ENCODE data around the gene EEF1AKMT3. TPM values are rescaled to one million over a fixed set of nuclear protein-coding genes. Genes with fewer than 3 reads are reported as not detected.
"Not testable (repeated sequence)": the region's sequence is repeated elsewhere in the genome, so short reads cannot be mapped to it uniquely, and the experiment has no call there.

The EEF1AKMT3 gene
- total RNA-seq, 2 experiments from 2014 or later, result 4.0 to 4.3 TPM

DNA sequence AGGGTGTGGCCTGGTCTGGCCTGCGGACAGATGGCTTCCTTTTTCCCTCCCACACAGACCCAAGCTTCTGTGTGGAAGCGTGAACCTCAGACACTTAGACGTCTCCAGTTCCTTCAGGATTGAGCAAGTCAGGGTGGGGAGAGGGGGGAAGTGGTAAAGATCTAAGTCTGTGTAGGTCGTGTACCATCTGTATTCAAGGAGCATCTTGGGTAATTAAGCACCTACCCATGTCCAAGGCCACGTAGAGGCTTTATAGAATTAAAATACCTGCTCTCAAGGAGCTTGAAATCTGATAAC, 44.4 kb downstream of the EEF1AKMT3 start:
- no peak for DNase-seq
- Mint-ChIP-seq H3K27ac (no peak overlapping the region), H3K4me1 (ENCODE audit: low read depth) (no peaks in the 10 kb centered on the region), H3K4me3 (no peak overlapping the region), H3K36me3 (ENCODE audit: low read depth) (no peaks in the 10 kb centered on the region), H3K27me3 (no peaks in the 10 kb centered on the region), H3K9me3 (no peaks in the 10 kb centered on the region)
- ChIA-PET POLR2A (interaction anchor here (0.9 to 1.6 kb wide), 2 partner anchors 17 to 34 kb away, joined by 3 to 6 read pairs; partner anchors contain the start of gene TSFM), CTCF (interaction anchor here (1.3 to 6.2 kb wide), 6 partner anchors 9 to 88 kb away, joined by 3 to 52 read pairs (median 5); partner anchors contain the start of gene TSFM)
- no peak for ATAC-seq
- no peak for TF ChIP-seq CTCF (IDR thresholded peaks at IDR 0.05)
- intact Hi-C loops (cut with micrococcal nuclease), result no loop called here

DNA sequence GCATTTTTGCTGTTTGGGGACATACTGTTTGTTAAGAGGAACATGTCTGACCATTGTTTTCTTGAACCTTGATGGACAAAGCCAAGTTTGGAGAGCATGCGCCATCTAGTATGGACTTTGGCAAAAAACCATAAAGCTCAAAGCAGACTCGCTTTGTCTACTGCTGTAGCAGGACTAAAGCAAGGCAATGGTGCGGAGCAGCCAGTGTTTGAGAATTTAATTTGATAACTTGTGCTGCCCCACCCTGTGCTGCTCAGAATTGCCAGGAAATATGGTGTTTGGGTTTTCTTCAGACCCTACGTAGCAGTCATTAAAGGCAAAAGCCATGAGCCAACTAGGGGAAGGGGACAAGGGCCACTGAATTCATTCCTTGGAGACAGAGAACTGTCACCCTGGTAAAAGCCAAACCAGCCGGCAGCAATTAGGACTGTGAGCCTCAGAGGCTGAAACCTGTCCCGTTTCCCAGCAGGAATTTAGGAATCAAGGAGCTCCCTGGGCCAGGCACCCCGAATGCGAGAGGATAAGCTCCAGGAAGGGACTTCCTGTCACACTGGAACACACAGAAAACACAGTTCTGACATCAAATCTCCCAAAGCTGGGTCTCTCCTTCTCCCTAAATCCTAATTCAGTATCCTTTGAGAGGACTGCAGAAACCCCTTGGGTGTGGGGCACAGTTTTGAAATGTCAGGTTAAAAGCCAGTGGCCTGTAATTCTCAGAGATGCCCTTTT, 45.0 kb downstream of the EEF1AKMT3 start:
- no peak for DNase-seq
- Mint-ChIP-seq H3K4me1 (ENCODE audit: low read depth) (no peaks in the 10 kb centered on the region), H3K36me3 (ENCODE audit: low read depth) (peaks cover 2% of the 10 kb centered on the region), H3K9me3 (no peaks in the 10 kb centered on the region), H3K27ac (no peak overlapping the region), H3K4me3 (no peak overlapping the region), H3K27me3 (no peaks in the 10 kb centered on the region)
- intact Hi-C loops (cut with micrococcal nuclease), result no loop called here
- no peak for ATAC-seq
- POLR2A ChIA-PET, result interaction anchor here (0.9 to 1.6 kb wide), 2 partner anchors 18 to 34 kb away, joined by 3 to 6 read pairs; partner anchors contain the start of gene TSFM
- CTCF ChIA-PET, result interaction anchor here (0.8 to 6.2 kb wide), 8 partner anchors 8 to 87 kb away, joined by 3 to 52 read pairs (median 4); partner anchors contain the start of gene TSFM
- TF ChIP-seq CTCF (IDR thresholded peaks at IDR 0.05), result no peak

GRCh38 chr12:57817990-57818331, 45.5 kb downstream of the EEF1AKMT3 start:
- CTCF ChIA-PET, result interaction anchor here (0.8 to 6.2 kb wide), 6 partner anchors 8 to 87 kb away, joined by 3 to 52 read pairs (median 5); no protein-coding TSS in a partner anchor
- DNase-seq, H3K27ac Mint-ChIP-seq: not testable (repeated sequence)

GRCh38 chr12:57820119-57820518, 47.7 kb downstream of the EEF1AKMT3 start:
- CTCF ChIA-PET, result interaction anchor here (3.3 to 6.2 kb wide), 2 partner anchors 19 to 85 kb away, joined by 22 to 52 read pairs; no protein-coding TSS in a partner anchor
- ATAC-seq; H3K27me3 Mint-ChIP-seq; DNase-seq; intact Hi-C loops (cut with micrococcal nuclease); H3K4me3 Mint-ChIP-seq; H3K9me3 Mint-ChIP-seq; H3K4me1 Mint-ChIP-seq (ENCODE audit: low read depth); H3K27ac Mint-ChIP-seq: not testable (repeated sequence)
- H3K36me3 Mint-ChIP-seq (ENCODE audit: low read depth), result peaks cover 13% of the 10 kb centered on the region
- POLR2A ChIA-PET, result interaction anchor here (1.3 kb wide), 1 partner anchor 37 kb away, joined by 3 read pairs; the partner anchor contains the start of gene TSFM

More at GRCh38 chr12:57817990-57818331, 45.5 kb downstream of the EEF1AKMT3 start:
- H3K9me3 Mint-ChIP-seq; POLR2A ChIA-PET; H3K27me3 Mint-ChIP-seq; H3K4me1 Mint-ChIP-seq (ENCODE audit: low read depth); ATAC-seq; H3K4me3 Mint-ChIP-seq; intact Hi-C loops (cut with micrococcal nuclease); H3K36me3 Mint-ChIP-seq (ENCODE audit: low read depth): not testable (repeated sequence)

DNA sequence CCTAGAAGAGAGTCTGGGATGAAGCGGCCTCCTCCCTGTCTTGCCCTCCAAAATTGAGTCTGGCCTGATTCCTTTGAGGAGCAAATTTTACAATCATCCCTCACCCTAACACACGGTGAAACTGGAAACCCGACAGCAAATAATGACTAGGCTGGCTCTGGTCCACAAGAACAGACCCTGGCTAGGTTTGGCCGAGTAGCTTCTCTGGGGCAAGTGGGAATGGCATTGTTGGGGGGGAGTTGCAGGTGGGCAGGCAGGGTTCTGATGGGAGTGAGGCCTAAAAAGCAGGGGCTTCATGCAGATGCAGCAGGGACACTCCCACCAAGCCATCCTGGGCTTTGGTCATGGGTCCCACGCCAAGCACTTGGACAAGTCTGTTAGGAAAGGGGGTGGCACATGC, 48.6 kb downstream of the EEF1AKMT3 start:
- intact Hi-C loops (cut with micrococcal nuclease); H3K4me3 Mint-ChIP-seq; H3K4me1 Mint-ChIP-seq (ENCODE audit: low read depth); CTCF ChIA-PET; H3K9me3 Mint-ChIP-seq; H3K27ac Mint-ChIP-seq; ATAC-seq; DNase-seq; H3K27me3 Mint-ChIP-seq: not testable (repeated sequence)
- H3K36me3 Mint-ChIP-seq (ENCODE audit: low read depth), result peaks cover 16% of the 10 kb centered on the region
- POLR2A ChIA-PET, result interaction anchor here (1.3 kb wide), 1 partner anchor 38 kb away, joined by 3 read pairs; the partner anchor contains the start of gene TSFM

- POLR2A ChIA-PET, result no interaction called here
- H3K27me3 Mint-ChIP-seq, result no peaks in the 10 kb centered on the region
- H3K4me1 Mint-ChIP-seq (ENCODE audit: low read depth), result no peaks in the 10 kb centered on the region
- intact Hi-C loops (cut with micrococcal nuclease), result no loop called here
- H3K27ac Mint-ChIP-seq, result peak overlapping the region; percentile 31
- CTCF ChIA-PET, result interaction anchor here (0.8 to 2.4 kb wide), 2 partner anchors 19 to 83 kb away, joined by 5 to 6 read pairs; no protein-coding TSS in a partner anchor
- H3K36me3 Mint-ChIP-seq (ENCODE audit: low read depth), result peaks cover 16% of the 10 kb centered on the region
- no peaks in the 10 kb centered on the region for H3K9me3 Mint-ChIP-seq
- no peak for ATAC-seq
- TF ChIP-seq CTCF (IDR thresholded peaks at IDR 0.05), result no peak
- no peak for DNase-seq
- no peak overlapping the region for H3K4me3 Mint-ChIP-seq
Measured at GRCh38 chr12:57821474-57822214, 49.2 kb downstream of the EEF1AKMT3 start.

All from activated CD8-positive, alpha-beta T cell treated with anti-CD3 and anti-CD28 coated beads for 36 hours (primary cell).